ENCODE data around the gene TNIP1.

- TF ChIP-seq POLR2A (IDR thresholded peaks at IDR 0.05) (no peak), CTCF (IDR thresholded peaks at IDR 0.05) (no peak), POLR2AphosphoS5 (IDR thresholded peaks at IDR 0.05) (peak in 1 of 4 donors; percentile 32), EP300 (IDR thresholded peaks at IDR 0.05) (no peak)
Observed at GRCh38 chr5:151022511-151023018, 58.3 kb downstream of the TNIP1 start.

Data from sigmoid colon (tissue), 4 donors.